KMS-11 (cell line): ENCODE measurements around the gene DAAM2.

ENCODE experiments used
- H2AFZ ChIP-seq: fragments of 200-600 bp; sonication (generic); 2 replicates; pipeline ENCODE4 v1.6.1; 2016; ENCODE audit warnings: antibody characterized with exemption, mixed run types, low read depth
- H3K27ac ChIP-seq: fragments of 200-600 bp; sonication (generic); 2 replicates; pipeline ENCODE4 v1.6.1; 2016; ENCODE audit warnings: mild to moderate bottlenecking, mixed run types
- H3K27me3 ChIP-seq: fragments of 200-600 bp; sonication (generic); 2 replicates; pipeline ENCODE4 v1.6.1; 2017; ENCODE audit warnings: mild to moderate bottlenecking, low read depth, mixed run types, moderate library complexity; ENCODE audit not compliant: insufficient read depth
- H3K36me3 ChIP-seq: fragments of 200-600 bp; sonication (generic); 2 replicates; pipeline ENCODE4 v1.6.1; 2017; ENCODE audit warnings: mild to moderate bottlenecking, mixed run types; ENCODE audit not compliant: insufficient read depth
- H3K4me1 ChIP-seq: fragments of 200-600 bp; sonication (generic); 2 replicates; pipeline ENCODE4 v1.6.1; 2016; ENCODE audit warnings: mild to moderate bottlenecking, low read depth, mixed run types; ENCODE audit not compliant: poor library complexity, severe bottlenecking
- H3K4me2 ChIP-seq: fragments of 200-600 bp; sonication (generic); 2 replicates; pipeline ENCODE4 v1.7.0; 2016; ENCODE audit warnings: mild to moderate bottlenecking, mixed run types
- H3K4me3 ChIP-seq: fragments of 200-600 bp; sonication (generic); IDR thresholded peaks from 2 replicates; pipeline ENCODE4 v1.6.1; 2017; ENCODE audit warnings: low read depth, low read length, mixed read lengths; ENCODE audit not compliant: insufficient read depth
- H3K79me2 ChIP-seq: fragments of 200-600 bp; sonication (generic); 2 replicates; pipeline ENCODE4 v1.6.1; 2016; ENCODE audit warnings: low read depth, mixed run types; ENCODE audit not compliant: insufficient read depth
- H3K9ac ChIP-seq: fragments of 200-600 bp; sonication (generic); 2 replicates; pipeline ENCODE4 v1.6.1; 2016; ENCODE audit warnings: mild to moderate bottlenecking, mixed run types
- H4K20me1 ChIP-seq: fragments of 200-600 bp; sonication (generic); 2 replicates; pipeline ENCODE4 v1.6.1; 2016; ENCODE audit warnings: mild to moderate bottlenecking, mixed run types; ENCODE audit not compliant: insufficient read depth
- CTCF ChIP-seq: fragments of 200-600 bp; sonication (generic); conservative IDR thresholded peaks from 2 replicates; pipeline ENCODE4 v1.6.1; 2017; ENCODE audit warnings: low read depth, mild to moderate bottlenecking, antibody characterized with exemption, low read length, moderate library complexity, mixed read lengths

DAAM2 gene

DNA sequence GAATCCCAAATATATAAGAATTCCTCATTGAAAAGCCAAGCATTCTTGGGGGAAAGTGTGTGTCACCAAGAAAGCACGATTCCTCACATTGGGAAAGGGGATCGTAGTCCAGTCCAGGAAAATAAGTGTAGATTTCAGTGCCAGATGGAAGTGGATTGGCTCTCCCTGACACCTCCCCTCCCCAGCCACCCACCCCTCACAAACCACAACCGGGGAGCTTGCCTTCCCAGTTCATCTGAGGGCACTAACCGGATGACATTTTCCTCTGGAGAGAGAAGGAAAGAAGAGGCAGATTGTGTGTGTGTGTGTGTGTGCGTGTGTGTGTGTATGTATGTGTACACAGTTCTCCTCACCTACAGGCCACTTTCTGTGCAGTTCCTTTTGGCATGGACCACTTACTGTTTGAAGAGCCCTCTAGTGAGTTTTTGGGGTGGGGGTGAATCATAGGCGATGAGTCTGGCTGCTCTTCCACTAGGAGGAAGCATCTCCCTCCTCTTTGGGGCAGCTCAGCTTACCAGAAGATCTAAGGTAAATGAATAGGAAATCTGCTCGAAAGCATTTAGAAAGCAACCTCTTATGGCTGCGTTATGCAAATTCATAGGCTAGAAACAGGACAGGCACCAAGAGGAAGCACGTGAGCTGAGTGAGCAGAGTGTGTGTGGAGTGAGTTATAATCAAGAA lies 20.8 kb downstream of the DAAM2 start:
- Histone ChIP-seq H3K4me2 (no peak overlapping the region), H3K36me3 (no peaks in the 10 kb centered on the region), H3K79me2 (no peaks in the 10 kb centered on the region), H3K4me1 (no peaks in the 10 kb centered on the region), H3K9ac (no peak overlapping the region), H4K20me1 (no peaks in the 10 kb centered on the region), H3K4me3 (no peak overlapping the region), H3K27ac (no peak overlapping the region), H2AFZ (no peak overlapping the region), H3K27me3 (no peaks in the 10 kb centered on the region)
- TF ChIP-seq CTCF = no peak

- H3K4me3 ChIP-seq = no peak overlapping the region
- TF ChIP-seq CTCF = no peak
- no peaks in the 10 kb centered on the region for H3K79me2 ChIP-seq
- H3K4me2 ChIP-seq = no peak overlapping the region
- H3K27ac ChIP-seq = no peak overlapping the region
- H3K36me3 ChIP-seq = no peaks in the 10 kb centered on the region
- H3K27me3 ChIP-seq = no peaks in the 10 kb centered on the region
- no peaks in the 10 kb centered on the region for H4K20me1 ChIP-seq
- no peaks in the 10 kb centered on the region for H3K4me1 ChIP-seq
- no peak overlapping the region for H3K9ac ChIP-seq
- no peak overlapping the region for H2AFZ ChIP-seq
These were observed 22.1 kb downstream of the DAAM2 start for GRCh38 chr6:39814236-39814635.

GRCh38 chr6:39815356-39815755 lies 23.2 kb downstream of the DAAM2 start:
- Histone ChIP-seq H2AFZ (no peak overlapping the region), H3K4me3 (no peak overlapping the region), H3K27me3 (no peaks in the 10 kb centered on the region), H3K4me1 (no peaks in the 10 kb centered on the region), H3K9ac (no peak overlapping the region), H3K27ac (no peak overlapping the region), H3K79me2 (no peaks in the 10 kb centered on the region), H3K4me2 (no peak overlapping the region), H4K20me1 (no peaks in the 10 kb centered on the region), H3K36me3 (no peaks in the 10 kb centered on the region)
- no peak for TF ChIP-seq CTCF

DNA sequence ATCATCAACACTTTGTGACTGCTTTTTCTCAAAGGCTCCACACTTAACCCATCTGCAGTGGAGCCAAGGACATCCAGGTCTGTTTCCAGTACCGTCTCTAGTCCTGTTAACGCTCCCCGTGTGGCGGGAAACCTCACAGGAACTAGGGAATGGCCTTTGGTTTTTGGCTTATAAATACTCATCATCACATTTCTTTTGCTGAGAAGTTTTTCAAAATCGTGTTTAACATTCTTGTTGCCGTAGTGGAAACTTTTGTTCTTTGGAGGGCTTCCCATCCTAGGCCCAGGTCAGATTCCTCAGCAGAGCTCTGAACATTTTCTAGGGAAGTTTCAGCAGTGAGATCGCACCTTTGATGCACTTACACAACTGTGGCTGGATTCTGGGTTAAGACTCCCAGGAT lies 24.6 kb downstream of the DAAM2 start:
- H4K20me1 ChIP-seq = no peaks in the 10 kb centered on the region
- no peak overlapping the region for H3K27ac ChIP-seq
- no peaks in the 10 kb centered on the region for H3K79me2 ChIP-seq
- H3K4me1 ChIP-seq = no peaks in the 10 kb centered on the region
- no peak overlapping the region for H2AFZ ChIP-seq
- H3K9ac ChIP-seq = no peak overlapping the region
- H3K4me2 ChIP-seq = no peak overlapping the region
- H3K27me3 ChIP-seq = no peaks in the 10 kb centered on the region
- H3K36me3 ChIP-seq = no peaks in the 10 kb centered on the region
- H3K4me3 ChIP-seq = no peak overlapping the region
- no peak for TF ChIP-seq CTCF
